Bronchial epithelial cell (primary cell): ENCODE measurements around the gene ARL11. TPM values are rescaled to one million over a fixed set of nuclear protein-coding genes. Genes with fewer than 3 reads are reported as not detected.

Experiments used
- DNase-seq: peaks from one replicate; pipeline ENCODE4 v3.0.0-alpha.2; 2010; ENCODE audit warnings: low read depth
- FAIRE-seq: peaks from 2 replicates; lab custom pipeline; 2011; peaks lifted over from hg19 to GRCh38; lab: Jason Lieb, UNC
- H3K27me3 ChIP-seq: 2 replicates; pipeline ENCODE4 v1.5.1; 2011; ENCODE audit warnings: low read length; ENCODE audit not compliant: control insufficient read depth, insufficient read depth
- H3K36me3 ChIP-seq: 2 replicates; pipeline ENCODE4 v1.5.1; 2011; ENCODE audit warnings: low read length; ENCODE audit not compliant: control insufficient read depth, insufficient read depth
- H3K4me3 ChIP-seq: 2 replicates; pipeline ENCODE4 v1.5.1; 2011; ENCODE audit warnings: mild to moderate bottlenecking, low read depth, low read length, control low read depth
- CTCF ChIP-seq: IDR thresholded peaks from 2 replicates; pipeline ENCODE4 v1.5.1; 2011; ENCODE audit warnings: mild to moderate bottlenecking, moderate library complexity, low read length, control low read depth, inconsistent platforms; ENCODE audit not compliant: insufficient read depth, severe bottlenecking
- total RNA-seq: library from RNA; depleted of rRNA; stranded (reverse); fragments of >200 nt; gene quantifications from 2 replicates; pipeline ENCODE4 v1.2.1, GENCODE V29; 2014

Gene ARL11
- total RNA-seq, 1 donor from 2014 or later: not detected

GRCh38 chr13:49632156-49632555 is 3.8 kb downstream of the ARL11 start:
- Histone ChIP-seq H3K4me3 (no peak overlapping the region), H3K36me3 (no peaks in the 10 kb centered on the region), H3K27me3 (no peaks in the 10 kb centered on the region)
- DNase-seq: no peak
- TF ChIP-seq CTCF: no peak
- FAIRE-seq: no peak

GRCh38 chr13:49633710-49634109 is 5.4 kb downstream of the ARL11 start:
- no peak for FAIRE-seq
- Histone ChIP-seq H3K36me3 (no peaks in the 10 kb centered on the region), H3K4me3 (no peak overlapping the region), H3K27me3 (no peaks in the 10 kb centered on the region)
- no peak for TF ChIP-seq CTCF
- DNase-seq: no peak

- peak; percentile 53 for DNase-seq
- H3K27me3 ChIP-seq: no peaks in the 10 kb centered on the region
- no peak overlapping the region for H3K4me3 ChIP-seq
- TF ChIP-seq CTCF: no peak
- H3K36me3 ChIP-seq: no peaks in the 10 kb centered on the region
- FAIRE-seq: no peak
These were observed 7.5 kb downstream of the ARL11 start for GRCh38 chr13:49635599-49636433.

- no peaks in the 10 kb centered on the region for H3K27me3 ChIP-seq
- FAIRE-seq: no peak
- no peak for TF ChIP-seq CTCF
- H3K36me3 ChIP-seq: no peaks in the 10 kb centered on the region
- DNase-seq: no peak
- H3K4me3 ChIP-seq: no peak overlapping the region
These were observed 8.4 kb downstream of the ARL11 start for GRCh38 chr13:49636705-49637104.

GRCh38 chr13:49638030-49638743 is 9.9 kb downstream of the ARL11 start:
- DNase-seq: peak; percentile 63
- Histone ChIP-seq H3K4me3 (no peak overlapping the region), H3K36me3 (no peaks in the 10 kb centered on the region), H3K27me3 (no peaks in the 10 kb centered on the region)
- no peak for TF ChIP-seq CTCF
- FAIRE-seq: no peak
